GM18858 (cell line): ENCODE results near the gene NR6A1.
"Not testable (repeated sequence)": the region's sequence is repeated elsewhere in the genome, so short reads cannot be mapped to it uniquely, and the experiment has no call there.

Experiments used
- ATAC-seq: cut with Tn5 transposase; IDR thresholded peaks from one replicate; pipeline ENCODE4 v1.9.1; 2021; ENCODE audit not compliant: unreplicated experiment

Gene NR6A1

DNA sequence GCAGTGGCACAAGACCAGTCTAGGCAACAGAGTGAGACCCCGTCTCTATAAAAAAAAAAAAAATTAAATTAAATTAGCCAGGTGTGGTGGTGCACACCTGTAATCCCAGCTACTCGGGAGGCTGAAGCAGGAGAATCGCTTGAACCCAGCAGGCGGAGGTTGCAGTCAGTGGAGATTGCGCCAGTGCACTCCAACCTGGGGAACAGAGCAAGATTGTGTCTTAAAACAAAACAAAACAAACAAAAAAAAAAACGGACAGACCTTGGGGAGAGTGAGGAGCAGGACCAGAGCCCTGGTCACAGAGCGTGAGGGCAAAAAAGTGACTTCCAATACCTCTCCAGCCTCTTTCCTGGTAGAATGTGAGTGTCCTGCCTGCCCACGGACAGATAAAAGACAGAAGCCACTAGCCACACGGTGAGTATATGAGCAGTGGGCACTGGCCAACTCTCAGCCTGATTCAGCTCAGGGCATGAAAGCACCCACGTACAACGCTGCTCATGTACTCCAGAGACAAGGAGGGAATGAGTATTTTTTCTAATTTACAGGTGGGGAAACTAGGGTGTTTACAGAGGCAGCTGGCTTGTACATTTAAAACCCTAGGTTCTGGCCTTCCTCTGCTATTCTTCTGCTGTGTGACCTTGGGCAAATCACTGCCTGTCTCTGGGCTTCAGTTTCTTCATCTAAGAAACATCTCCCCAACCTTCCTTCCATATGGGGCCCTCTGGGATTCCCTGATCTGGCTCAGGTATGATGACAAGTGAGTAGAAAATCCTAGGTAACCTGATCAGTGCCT, 7.7 kb upstream of the NR6A1 start:
- ATAC-seq: no peak

GRCh38 chr9:124776954-124777648, 6.0 kb upstream of the NR6A1 start, which contains the start of gene OLFML2A:
OLFML2A (plus strand) TSS chr9:124777133; CDS start chr9:124777271, 138 bp downstream.
- no peak for ATAC-seq

GRCh38 chr9:124776618-124776953, 5.5 kb upstream of the NR6A1 start:
- ATAC-seq: no peak

DNA sequence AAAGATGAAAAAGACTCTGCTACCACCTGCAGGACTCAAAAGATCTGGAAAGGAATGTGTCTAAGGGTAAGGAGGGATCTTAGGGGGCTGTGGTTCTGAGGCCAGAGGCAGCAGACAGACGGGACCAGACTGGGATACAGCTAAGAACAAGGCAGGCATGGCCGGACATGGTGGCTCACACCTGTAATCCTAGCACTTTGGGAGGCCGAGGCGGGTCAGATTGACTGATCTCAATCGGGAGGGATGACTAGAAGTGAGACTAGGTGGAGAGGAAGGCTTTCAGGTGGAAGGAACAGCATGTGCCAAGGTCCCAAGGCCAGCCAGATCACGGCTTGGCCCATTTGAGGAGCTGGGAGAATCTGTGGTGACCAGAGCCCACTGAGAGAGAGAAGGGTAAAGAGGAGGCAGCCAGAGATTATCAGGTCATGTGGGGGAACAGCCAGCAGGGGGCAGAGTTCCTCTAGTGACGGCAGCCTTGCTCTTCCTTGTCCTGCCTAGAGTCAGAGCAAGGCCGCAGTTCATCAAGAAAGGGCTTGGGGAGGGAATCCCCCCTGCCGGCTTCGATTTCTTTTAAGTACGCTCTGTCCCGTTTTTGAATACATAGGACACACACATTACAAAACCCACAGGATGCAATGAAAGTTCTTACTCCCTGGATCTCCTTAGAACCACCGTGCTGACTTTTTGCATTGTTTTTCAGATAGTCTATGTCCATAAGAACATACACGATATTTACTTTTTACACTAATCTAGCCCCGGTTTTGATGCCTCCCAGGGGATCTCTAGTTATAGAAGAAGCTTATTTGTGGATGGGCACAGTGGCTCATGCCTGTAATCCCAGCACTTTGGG, 3.2 kb upstream of the NR6A1 start:
- ATAC-seq: no peak

- no peak for ATAC-seq
Observed at GRCh38 chr9:124773473-124774128, 2.5 kb upstream of the NR6A1 start.

DNA sequence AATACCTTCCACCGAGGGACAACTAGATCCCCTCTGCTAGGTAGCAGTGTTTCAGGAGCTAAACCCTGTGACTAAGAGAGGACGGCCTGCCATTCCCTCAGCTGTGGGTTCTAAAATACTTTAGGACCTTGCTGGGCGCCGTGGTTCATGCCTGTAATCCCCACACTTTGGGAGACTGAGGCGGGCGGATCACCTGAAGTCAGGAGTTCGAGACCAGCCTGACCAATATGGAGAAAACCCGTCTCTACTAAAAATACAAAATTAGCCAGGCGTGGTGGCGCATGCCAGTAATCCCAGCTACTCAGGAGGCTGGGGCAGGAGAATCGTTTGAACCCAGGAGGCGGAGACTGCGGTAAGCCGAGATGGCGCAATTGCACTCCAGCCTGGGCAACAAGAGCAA, 1.8 kb upstream of the NR6A1 start:
- not testable (repeated sequence) for ATAC-seq

DNA sequence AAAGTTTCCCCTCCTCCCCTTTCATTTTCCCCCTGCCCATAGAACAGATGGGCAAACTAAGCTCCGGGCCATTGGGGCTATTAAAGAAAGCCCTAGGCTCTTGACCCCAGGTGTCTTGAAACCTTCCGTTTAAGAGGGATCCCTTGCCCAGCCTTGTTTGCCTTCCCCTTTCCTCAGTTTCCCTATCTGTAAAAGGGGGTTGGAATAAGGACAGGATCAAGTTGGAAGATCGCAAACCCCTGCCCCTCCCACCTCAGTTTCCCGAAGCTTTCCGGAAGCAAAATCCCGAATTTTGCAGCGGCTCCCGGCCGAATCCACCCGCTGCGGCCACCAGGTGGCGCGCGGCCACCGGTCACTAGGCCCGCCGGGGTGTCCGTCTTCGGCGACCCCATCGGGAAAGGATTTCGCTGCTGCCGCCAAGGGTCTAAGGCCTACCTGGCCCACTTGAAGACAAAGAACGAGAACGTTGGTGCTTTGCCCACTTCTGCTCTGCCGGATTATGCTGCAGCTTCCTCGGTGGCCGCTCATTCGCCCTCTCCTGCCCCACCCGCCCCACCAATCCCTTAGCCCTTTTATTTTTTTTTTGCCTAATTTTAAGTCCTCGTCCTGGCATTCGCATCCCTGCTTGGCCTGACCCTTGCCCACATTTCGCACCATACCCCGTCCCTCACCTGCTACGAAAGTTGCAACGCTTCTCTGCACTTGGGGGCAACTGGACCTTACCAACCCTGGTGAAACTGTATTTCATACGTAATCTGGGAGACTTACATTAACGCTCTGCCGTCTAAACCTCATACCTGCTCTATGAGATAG, 962 bp upstream of the NR6A1 start:
- no peak for ATAC-seq

GRCh38 chr9:124770359-124771020, 621 bp downstream of the NR6A1 start:
- peak; percentile 4 for ATAC-seq

DNA sequence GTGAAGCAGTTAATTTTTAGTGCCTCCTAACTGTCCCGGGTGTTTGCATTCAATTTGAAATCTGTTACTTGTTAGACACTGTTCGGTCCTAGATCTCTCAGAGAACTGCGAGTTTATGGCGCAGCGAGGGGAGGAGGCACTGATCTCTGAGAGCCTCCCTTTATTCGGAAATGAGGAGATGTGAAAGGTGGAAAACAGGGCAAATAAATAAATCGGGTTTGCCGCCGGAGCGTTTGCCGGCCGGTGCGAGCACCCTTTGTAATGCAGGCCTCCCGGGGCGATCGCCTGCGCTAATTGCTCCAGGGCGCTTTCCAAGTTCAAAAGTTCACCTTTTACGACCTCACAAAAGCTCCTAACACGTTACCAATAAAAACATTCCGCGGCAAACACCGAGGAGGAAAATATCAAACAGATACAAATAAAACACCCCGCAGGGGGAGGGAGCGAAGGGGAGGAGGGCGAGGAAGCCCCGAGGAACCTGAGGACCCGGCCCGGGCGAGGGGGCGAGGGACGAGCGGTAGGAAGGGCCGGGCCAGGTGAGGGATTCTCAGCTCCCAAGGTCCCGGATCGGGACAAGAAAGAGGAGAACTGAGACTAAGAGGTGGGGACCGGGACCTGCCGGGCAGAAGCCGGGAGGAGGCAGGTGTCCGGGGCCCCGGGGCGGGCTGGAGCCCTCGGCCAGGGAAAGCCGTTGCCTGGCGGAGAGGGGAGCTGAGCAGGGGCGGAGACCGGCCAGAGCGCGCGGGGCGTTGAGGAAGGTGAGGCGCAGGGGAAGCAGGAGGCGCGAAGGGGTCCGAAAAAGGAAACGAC, 1.4 kb downstream of the NR6A1 start:
- no peak for ATAC-seq

GRCh38 chr9:124768750-124769548, 2.2 kb downstream of the NR6A1 start:
- no peak for ATAC-seq

DNA sequence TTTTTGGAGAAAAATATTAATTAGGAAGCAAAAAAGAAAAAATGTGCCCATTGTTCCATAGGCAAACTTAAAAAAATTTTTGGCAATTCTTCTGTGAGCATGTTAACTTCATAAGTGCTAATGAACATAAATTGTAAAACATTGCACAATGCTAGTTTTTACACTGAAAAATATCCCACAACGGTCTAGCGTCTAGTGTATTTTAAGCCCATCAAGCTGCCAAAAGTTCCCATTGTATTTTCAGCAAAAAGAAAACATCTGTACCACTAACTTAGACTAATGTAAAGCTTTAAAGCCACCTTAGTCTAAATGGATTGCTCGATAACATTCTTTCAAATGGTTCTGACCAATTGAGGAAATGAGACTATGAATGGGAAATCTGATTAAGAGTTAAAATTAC, 2.8 kb downstream of the NR6A1 start:
- no peak for ATAC-seq

GRCh38 chr9:124767821-124768220, 3.3 kb downstream of the NR6A1 start:
- ATAC-seq: no peak

- ATAC-seq: no peak
Observed at GRCh38 chr9:124766815-124767554, 4.1 kb downstream of the NR6A1 start.

- ATAC-seq: no peak
Observed at GRCh38 chr9:124766326-124766725, 4.8 kb downstream of the NR6A1 start.

- ATAC-seq: no peak
Observed at GRCh38 chr9:124765439-124765835, 5.7 kb downstream of the NR6A1 start.

DNA sequence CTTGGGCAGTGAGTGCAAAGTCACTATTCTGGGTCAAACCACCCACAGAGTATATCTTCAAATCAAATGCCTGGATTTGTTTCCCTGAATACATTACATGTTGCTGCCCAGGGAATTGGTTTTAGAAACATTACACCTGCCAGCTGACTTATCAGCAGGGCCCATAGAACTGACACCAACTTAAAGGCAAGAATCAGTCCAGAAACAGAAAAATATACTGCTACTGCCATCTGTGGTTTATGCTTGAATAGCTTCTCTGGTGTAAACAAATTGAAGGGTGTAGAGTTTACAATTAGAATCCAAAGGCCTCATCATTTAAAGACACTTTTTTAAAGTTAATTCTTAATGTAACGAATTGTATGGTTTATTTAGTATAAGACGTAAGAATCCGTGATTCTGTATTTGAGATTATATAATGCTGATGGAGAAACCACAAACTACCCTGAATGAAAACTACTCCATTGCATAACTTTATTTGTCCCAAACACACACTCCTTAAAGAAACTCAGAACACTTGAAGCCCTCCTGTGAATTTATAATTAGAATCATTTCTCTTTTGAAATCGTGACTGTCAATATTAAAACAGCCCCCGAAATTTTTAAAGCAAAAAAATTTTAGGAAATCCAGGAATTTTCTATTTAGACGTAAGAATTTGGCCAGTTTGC, 6.2 kb downstream of the NR6A1 start:
- ATAC-seq: no peak

DNA sequence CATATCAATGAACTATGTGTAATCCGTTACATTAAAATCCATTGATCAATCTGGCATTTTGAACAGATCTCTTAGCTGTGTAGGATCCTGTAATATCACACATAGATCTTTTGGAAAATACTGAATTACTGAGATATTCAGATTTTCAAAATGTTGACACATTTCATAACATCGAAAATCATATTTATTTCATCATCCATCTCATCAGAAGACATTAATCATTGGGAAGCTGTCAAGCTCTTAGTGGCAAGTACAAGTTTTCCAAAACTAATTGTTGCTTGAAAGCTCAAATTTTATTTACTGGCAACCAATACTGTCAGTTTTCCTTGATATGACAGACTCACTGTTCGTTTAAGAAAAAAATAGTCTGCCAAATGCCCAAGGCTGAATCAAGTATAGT, 8.5 kb downstream of the NR6A1 start:
- ATAC-seq: no peak
